ENCODE data around the gene OR6S1. TPM values are rescaled to one million over a fixed set of nuclear protein-coding genes. Genes with fewer than 3 reads are reported as not detected.

OR6S1 gene
- total RNA-seq, 2 donors from 2014 or later: not detected

- no peak for TF ChIP-seq POLR2A (IDR thresholded peaks at IDR 0.05)
- peak; percentile 63 to 96 (median 80) for TF ChIP-seq CTCF (IDR thresholded peaks at IDR 0.05)
- TF ChIP-seq POLR2AphosphoS5 (IDR thresholded peaks at IDR 0.05): peak; percentile 84
- WGBS: under 1% methylated on average over 34 of the region's 34 CpGs
- Histone ChIP-seq H3K36me3 (no peaks in the 10 kb centered on the region), H3K4me3 (peak overlapping the region; percentile 37), H3K27me3 (replicated peaks; ENCODE audit: insufficient read depth) (no peaks in the 10 kb centered on the region), H3K27ac (peak overlapping the region; percentile 67 to 76), H3K4me1 (replicated peaks) (no peaks in the 10 kb centered on the region), H3K9me3 (no peaks in the 10 kb centered on the region)
- intact Hi-C loops (cut with DNase I): loop anchor here (2.0 to 10.0 kb wide), 5 partner anchors 69 to 481 kb away; partner anchors contain the start of genes CCNB1IP1, PIP4P1, TEP1 and ZNF219
- DNase-seq (ENCODE audit: low spot score): peak; percentile 84
Observed at GRCh38 chr14:20613094-20614037, 28.1 kb downstream of the OR6S1 start.

GRCh38 chr14:20612403-20612802, 29.1 kb downstream of the OR6S1 start:
- TF ChIP-seq CTCF (IDR thresholded peaks at IDR 0.05): no peak
- TF ChIP-seq POLR2AphosphoS5 (IDR thresholded peaks at IDR 0.05): no peak
- no peak for TF ChIP-seq POLR2A (IDR thresholded peaks at IDR 0.05)
- intact Hi-C loops (cut with DNase I): loop anchor here (2.0 to 10.0 kb wide), 5 partner anchors 70 to 482 kb away; partner anchors contain the start of genes CCNB1IP1, PIP4P1, TEP1 and ZNF219
- 49% methylated on average over 5 of the region's 5 CpGs for WGBS
- H3K27me3 ChIP-seq (replicated peaks; ENCODE audit: insufficient read depth): no peaks in the 10 kb centered on the region
- H3K4me3 ChIP-seq: no peak overlapping the region
- no peaks in the 10 kb centered on the region for H3K4me1 ChIP-seq (replicated peaks)
- no peaks in the 10 kb centered on the region for H3K9me3 ChIP-seq
- H3K27ac ChIP-seq: no peak overlapping the region
- DNase-seq (ENCODE audit: low spot score): no peak
- no peaks in the 10 kb centered on the region for H3K36me3 ChIP-seq

- 50% methylated on average over 4 of the region's 4 CpGs for WGBS
- DNase-seq (ENCODE audit: low spot score): no peak
- Histone ChIP-seq H3K36me3 (no peaks in the 10 kb centered on the region), H3K4me3 (no peak overlapping the region), H3K4me1 (replicated peaks) (no peaks in the 10 kb centered on the region), H3K27ac (no peak overlapping the region), H3K9me3 (no peaks in the 10 kb centered on the region), H3K27me3 (replicated peaks; ENCODE audit: insufficient read depth) (no peaks in the 10 kb centered on the region)
- no peak for TF ChIP-seq POLR2AphosphoS5 (IDR thresholded peaks at IDR 0.05)
- no peak for TF ChIP-seq POLR2A (IDR thresholded peaks at IDR 0.05)
- TF ChIP-seq CTCF (IDR thresholded peaks at IDR 0.05): no peak
- intact Hi-C loops (cut with DNase I): loop anchor here (5.0 to 10.0 kb wide), 4 partner anchors 149 to 484 kb away; partner anchors contain the start of genes CCNB1IP1, PIP4P1, TEP1 and ZNF219
Observed at GRCh38 chr14:20611277-20611676, 30.2 kb downstream of the OR6S1 start.

- H3K4me3 ChIP-seq: peak overlapping the region; percentile 59 to 74
- H3K27me3 ChIP-seq (replicated peaks; ENCODE audit: insufficient read depth): no peaks in the 10 kb centered on the region
- no peaks in the 10 kb centered on the region for H3K36me3 ChIP-seq
- DNase-seq (ENCODE audit: low spot score): peak; percentile 80
- no peaks in the 10 kb centered on the region for H3K4me1 ChIP-seq (replicated peaks)
- WGBS: 3% methylated on average over 27 of the region's 27 CpGs
- TF ChIP-seq POLR2AphosphoS5 (IDR thresholded peaks at IDR 0.05) (peak; percentile 59), CTCF (IDR thresholded peaks at IDR 0.05) (no peak), POLR2A (IDR thresholded peaks at IDR 0.05) (no peak)
- intact Hi-C loops (cut with DNase I): loop anchor here (5.0 to 10.0 kb wide), 4 partner anchors 148 to 485 kb away; partner anchors contain the start of genes CCNB1IP1, PIP4P1, TEP1 and ZNF219
- H3K9me3 ChIP-seq: no peaks in the 10 kb centered on the region
- peak overlapping the region; percentile 76 to 81 for H3K27ac ChIP-seq
Observed at GRCh38 chr14:20610002-20610765, 31.3 kb downstream of the OR6S1 start.
